CD4-positive, CD25-positive, alpha-beta regulatory T cell (primary cell): ENCODE measurements around the gene GPT2. TPM values are rescaled to one million over a fixed set of nuclear protein-coding genes. Genes with fewer than 3 reads are reported as not detected.
A peak's percentile ranks its signal among the peaks of the same experiment; 100 is the strongest.
"Not testable (repeated sequence)": the region's sequence is repeated elsewhere in the genome, so short reads cannot be mapped to it uniquely, and the experiment has no call there.

Experiments used
- ATAC-seq, 2 donors: fragments of 150-1000 bp; cut with Tn5 transposase; one replicate each; pipeline ENCODE4 v1.10.0; 2021; ENCODE audit warnings: low read depth in 2 of 2, moderate number of reproducible peaks in 2 of 2, moderate library complexity in 1 of 2
- DNase-seq, 3 donors: peaks; one replicate each; pipeline versions ENCODE4 v3.0.0 to v3.0.0-alpha.2; 2012 to 2022; ENCODE audit warnings: mixed read lengths in 1 of 3
- H3K27ac ChIP-seq: one replicate; pipeline ENCODE4 v1.7.0; 2013; ENCODE audit warnings: mild to moderate bottlenecking, low read length; ENCODE audit not compliant: insufficient read depth, poor library complexity, severe bottlenecking
- H3K27me3 ChIP-seq: one replicate; pipeline ENCODE4 v1.7.0; 2013; ENCODE audit warnings: low read length; ENCODE audit not compliant: control insufficient read depth, insufficient read depth
- H3K36me3 ChIP-seq: one replicate; pipeline ENCODE4 v1.7.0; 2013; ENCODE audit warnings: mild to moderate bottlenecking, low read length, moderate library complexity; ENCODE audit not compliant: control insufficient read depth, insufficient read depth
- H3K4me1 ChIP-seq: 2 replicates; pipeline ENCODE4 v1.7.0; 2013; ENCODE audit warnings: mild to moderate bottlenecking, low read length; ENCODE audit not compliant: insufficient read depth, control insufficient read depth, poor library complexity, severe bottlenecking
- H3K4me3 ChIP-seq: one replicate; pipeline ENCODE4 v1.7.0; 2013; ENCODE audit warnings: low read depth, mild to moderate bottlenecking, low read length, moderate library complexity
- H3K9me3 ChIP-seq, 2 experiments: 1 replicate in 1 of 2; 2 replicates in 1 of 2; pipeline ENCODE4 v1.7.0; 2013; ENCODE audit warnings: low read length in 2 of 2, mild to moderate bottlenecking in 1 of 2, moderate library complexity in 1 of 2; ENCODE audit not compliant: control insufficient read depth in 2 of 2
- H3K27ac Mint-ChIP-seq, 3 donors: one replicate each; pipeline ENCODE4 v1.8.0; 2020 to 2022; ENCODE audit warnings: mild to moderate bottlenecking in 3 of 3, mixed read lengths in 3 of 3, moderate library complexity in 2 of 3
- H3K27me3 Mint-ChIP-seq: one replicate; pipeline ENCODE4 v1.8.0; 2022; ENCODE audit warnings: mild to moderate bottlenecking, mixed read lengths
- H3K36me3 Mint-ChIP-seq: one replicate; pipeline ENCODE4 v1.8.0; 2020; ENCODE audit warnings: mixed read lengths
- H3K4me1 Mint-ChIP-seq, 4 donors: one replicate each; pipeline ENCODE4 v1.8.0; 2020 to 2022; ENCODE audit warnings: mixed read lengths in 4 of 4, mild to moderate bottlenecking in 1 of 4
- H3K4me3 Mint-ChIP-seq, 4 donors: one replicate each; pipeline ENCODE4 v1.8.0; 2020 to 2022; ENCODE audit warnings: mild to moderate bottlenecking in 4 of 4, mixed read lengths in 4 of 4, moderate library complexity in 3 of 4
- H3K9me3 Mint-ChIP-seq, 7 donors: one replicate each; pipeline ENCODE4 v1.8.0; 2020 to 2022; ENCODE audit warnings: mixed read lengths in 7 of 7, mild to moderate bottlenecking in 3 of 7, moderate library complexity in 2 of 7
- polyA plus RNA-seq, 4 donors: library from polyadenylated mRNA; unstranded; fragments of 300-500 nt; fragmentation: Illumina TruSeq; gene quantifications; one replicate each; pipeline ENCODE4 v1.2.3, GENCODE V29; 2021
- total RNA-seq: library from RNA; stranded (reverse); gene quantifications from one replicate; pipeline ENCODE4 v1.2.3, GENCODE V29; 2022

GPT2 gene
- total and polyA plus RNA-seq, 5 donors from 2014 or later, result 0.33 to 0.81 (median 0.39) TPM

DNA sequence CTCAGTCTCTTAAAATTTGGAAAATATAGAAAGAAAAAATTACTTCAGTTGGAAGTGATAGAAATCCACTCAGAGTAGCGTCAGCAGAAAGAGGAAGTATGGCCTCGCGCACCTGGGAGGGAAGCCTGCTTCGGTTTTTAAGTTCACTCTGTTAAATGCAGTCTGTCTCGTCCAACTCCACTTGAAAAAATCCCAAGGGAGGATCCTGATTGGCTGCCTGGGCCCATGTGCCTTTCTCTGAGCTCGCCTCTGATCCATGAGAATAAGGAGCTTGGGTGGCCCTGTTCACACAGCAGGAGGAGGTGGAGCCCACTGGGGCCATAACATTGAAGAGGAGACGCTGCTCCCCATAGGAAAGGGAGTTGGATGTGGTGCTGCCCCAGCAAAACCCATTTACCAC is 48.6 kb downstream of the GPT2 start:
- no peak overlapping the region for H3K4me3 Mint-ChIP-seq
- H3K36me3 Mint-ChIP-seq, result no peaks in the 10 kb centered on the region
- H3K4me1 Mint-ChIP-seq, result peaks cover 0 to 4% (median 2%) of the 10 kb centered on the region in 4 donors
- no peaks in the 10 kb centered on the region for H3K9me3 Mint-ChIP-seq
- H3K27ac Mint-ChIP-seq, result peak overlapping the region in 1 of 3 donors; percentile 47
- Histone ChIP-seq H3K9me3 (no peaks in the 10 kb centered on the region), H3K27ac (no peak overlapping the region), H3K36me3 (no peaks in the 10 kb centered on the region), H3K4me3 (no peak overlapping the region), H3K4me1 (peaks cover 3% of the 10 kb centered on the region), H3K27me3 (no peaks in the 10 kb centered on the region)
- peaks cover 4% of the 10 kb centered on the region for H3K27me3 Mint-ChIP-seq
- DNase-seq (no peak), ATAC-seq (no peak)

DNA sequence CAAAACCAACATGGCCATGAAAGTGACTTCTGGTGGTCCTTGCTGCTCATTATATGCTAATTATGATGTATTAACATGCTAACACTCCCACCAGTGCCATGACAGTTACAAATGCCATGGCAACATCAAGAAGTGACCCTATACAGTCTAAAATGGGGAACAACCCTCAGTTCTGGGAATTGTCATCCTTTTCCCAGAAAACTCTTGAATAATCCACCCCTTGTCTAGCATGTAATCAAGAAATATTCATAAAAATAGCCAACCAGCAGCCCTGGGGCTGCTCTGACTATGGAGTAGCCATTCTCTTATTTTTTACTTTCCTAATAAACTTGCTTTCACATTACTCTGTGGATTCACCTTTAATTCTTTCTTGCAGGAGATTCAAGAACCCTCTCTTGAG is 53.4 kb downstream of the GPT2 start:
- no peak overlapping the region for H3K4me3 ChIP-seq
- Mint-ChIP-seq H3K27me3 (no peaks in the 10 kb centered on the region), H3K36me3 (no peaks in the 10 kb centered on the region), H3K4me1 (peaks cover 0 to 4% (median 1%) of the 10 kb centered on the region in 4 donors), H3K27ac (no peak overlapping the region), H3K9me3 (no peaks in the 10 kb centered on the region), H3K4me3 (no peak overlapping the region)
- H3K27ac ChIP-seq, result no peak overlapping the region
- no peaks in the 10 kb centered on the region for H3K36me3 ChIP-seq
- ATAC-seq (no peak), DNase-seq (no peak)
- no peaks in the 10 kb centered on the region for H3K27me3 ChIP-seq
- H3K9me3 ChIP-seq, result no peaks in the 10 kb centered on the region
- H3K4me1 ChIP-seq, result no peaks in the 10 kb centered on the region

DNA sequence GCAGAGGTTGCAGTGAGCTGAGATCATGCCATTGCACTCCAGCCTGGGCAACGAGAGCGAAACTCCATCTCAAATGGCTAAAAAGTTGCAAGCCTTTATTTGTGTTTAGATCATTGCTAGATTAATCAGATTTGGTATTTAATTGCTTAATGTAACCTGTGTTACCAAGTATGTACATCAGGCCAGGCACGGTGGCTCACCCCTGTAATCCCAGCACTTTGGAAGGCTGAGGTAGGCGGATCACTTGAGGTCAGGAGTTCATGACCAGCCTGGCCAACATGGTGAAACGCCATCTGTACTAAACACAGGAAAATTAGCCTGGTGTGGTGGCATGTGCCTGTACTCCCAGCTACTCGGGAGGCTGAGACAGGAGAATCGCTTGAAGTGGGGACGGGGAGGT is 60.6 kb downstream of the GPT2 start:
- DNase-seq, ATAC-seq, H3K9me3 ChIP-seq, H3K27ac Mint-ChIP-seq, H3K9me3 Mint-ChIP-seq, H3K4me3 ChIP-seq, H3K36me3 ChIP-seq, H3K4me1 ChIP-seq, H3K27me3 Mint-ChIP-seq, H3K36me3 Mint-ChIP-seq, H3K27me3 ChIP-seq, H3K4me3 Mint-ChIP-seq, H3K27ac ChIP-seq: not testable (repeated sequence)
- H3K4me1 Mint-ChIP-seq, result peaks cover 4 to 31% (median 15%) of the 10 kb centered on the region in 4 donors

DNA sequence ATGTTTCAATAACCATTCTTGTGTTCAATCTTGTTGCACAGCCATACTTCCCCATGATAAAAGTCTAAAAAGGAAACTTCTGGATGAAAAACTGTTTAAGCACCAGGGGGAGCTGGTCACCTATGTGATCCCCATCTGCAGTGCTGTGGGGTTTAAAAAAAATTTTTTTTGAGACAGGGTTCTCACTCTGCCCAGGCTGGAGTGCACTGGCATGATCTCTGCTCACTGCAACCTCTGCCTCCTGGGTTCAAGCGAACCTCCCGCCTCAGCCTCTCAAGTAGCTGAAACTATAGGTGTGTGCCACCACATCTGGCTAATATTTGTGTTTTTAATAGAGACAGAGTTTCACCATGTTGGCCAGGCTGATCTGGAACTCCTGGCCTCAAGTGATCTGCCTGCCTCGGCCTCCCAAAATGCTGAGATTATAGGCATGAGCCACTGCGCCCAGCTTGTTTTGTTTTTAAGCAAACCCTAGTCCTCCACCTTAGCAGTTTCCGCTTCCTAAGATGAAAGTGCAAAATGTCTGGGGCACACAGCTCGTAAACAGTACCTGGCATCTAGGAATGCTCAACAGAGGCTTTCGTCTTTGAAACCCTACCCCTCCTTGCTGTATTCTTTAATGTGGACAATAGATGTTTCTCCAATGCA is 63.9 kb downstream of the GPT2 start:
- Mint-ChIP-seq H3K36me3 (no peaks in the 10 kb centered on the region), H3K9me3 (no peaks in the 10 kb centered on the region), H3K4me1 (peaks cover 4 to 22% (median 12%) of the 10 kb centered on the region in 4 donors), H3K27ac (peak overlapping the region in 1 of 3 donors; percentile 5), H3K27me3 (no peaks in the 10 kb centered on the region), H3K4me3 (no peak overlapping the region)
- no peak overlapping the region for H3K27ac ChIP-seq
- H3K36me3 ChIP-seq, result no peaks in the 10 kb centered on the region
- no peak overlapping the region for H3K4me3 ChIP-seq
- ATAC-seq (peak; percentile 51 to 72), DNase-seq (peak in 2 of 3 donors; percentile 50 to 74)
- no peaks in the 10 kb centered on the region for H3K27me3 ChIP-seq
- H3K4me1 ChIP-seq, result peaks cover 4% of the 10 kb centered on the region
- H3K9me3 ChIP-seq, result no peaks in the 10 kb centered on the region

DNA sequence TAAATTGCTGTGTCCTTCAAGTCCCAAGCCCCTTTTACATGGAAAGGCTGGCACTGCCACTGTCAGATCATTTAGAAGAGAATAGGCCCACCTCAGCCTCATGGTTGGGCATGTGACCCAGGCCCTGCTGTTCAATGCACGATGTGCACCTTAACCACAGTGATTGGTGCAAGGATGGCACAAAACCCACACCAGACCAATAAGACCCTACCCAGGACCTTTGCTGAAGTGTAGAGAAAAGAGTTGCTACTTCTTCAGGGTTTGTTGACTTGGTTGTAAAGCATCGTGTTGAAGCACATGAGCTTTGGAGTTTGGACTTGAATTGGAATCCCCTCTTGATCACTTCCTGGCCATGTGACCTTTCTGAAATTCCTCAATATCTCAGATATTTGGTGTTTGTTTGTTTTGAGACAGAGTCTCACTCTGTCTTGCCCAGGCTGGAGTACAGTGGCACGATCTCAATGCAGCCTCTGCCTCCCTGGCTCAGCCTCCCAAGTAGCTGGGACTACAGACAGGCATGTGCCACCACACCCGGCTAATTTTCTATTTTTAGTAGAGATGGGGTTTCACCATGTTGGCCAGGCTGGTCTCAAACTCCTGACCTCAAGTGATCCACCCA is 64.5 kb downstream of the GPT2 start:
- DNase-seq, result no peak
- no peaks in the 10 kb centered on the region for H3K36me3 ChIP-seq
- H3K9me3 Mint-ChIP-seq, result no peaks in the 10 kb centered on the region
- no peaks in the 10 kb centered on the region for H3K9me3 ChIP-seq
- H3K27me3 Mint-ChIP-seq, result no peaks in the 10 kb centered on the region
- H3K27ac ChIP-seq, result no peak overlapping the region
- H3K4me1 ChIP-seq, result no peaks in the 10 kb centered on the region
- ATAC-seq, result no peak
- no peak overlapping the region for H3K4me3 ChIP-seq
- no peak overlapping the region for H3K4me3 Mint-ChIP-seq
- H3K27ac Mint-ChIP-seq, result no peak overlapping the region
- no peaks in the 10 kb centered on the region for H3K27me3 ChIP-seq
- peaks cover 2 to 16% (median 9%) of the 10 kb centered on the region in 4 donors for H3K4me1 Mint-ChIP-seq
- H3K36me3 Mint-ChIP-seq, result no peaks in the 10 kb centered on the region

DNA sequence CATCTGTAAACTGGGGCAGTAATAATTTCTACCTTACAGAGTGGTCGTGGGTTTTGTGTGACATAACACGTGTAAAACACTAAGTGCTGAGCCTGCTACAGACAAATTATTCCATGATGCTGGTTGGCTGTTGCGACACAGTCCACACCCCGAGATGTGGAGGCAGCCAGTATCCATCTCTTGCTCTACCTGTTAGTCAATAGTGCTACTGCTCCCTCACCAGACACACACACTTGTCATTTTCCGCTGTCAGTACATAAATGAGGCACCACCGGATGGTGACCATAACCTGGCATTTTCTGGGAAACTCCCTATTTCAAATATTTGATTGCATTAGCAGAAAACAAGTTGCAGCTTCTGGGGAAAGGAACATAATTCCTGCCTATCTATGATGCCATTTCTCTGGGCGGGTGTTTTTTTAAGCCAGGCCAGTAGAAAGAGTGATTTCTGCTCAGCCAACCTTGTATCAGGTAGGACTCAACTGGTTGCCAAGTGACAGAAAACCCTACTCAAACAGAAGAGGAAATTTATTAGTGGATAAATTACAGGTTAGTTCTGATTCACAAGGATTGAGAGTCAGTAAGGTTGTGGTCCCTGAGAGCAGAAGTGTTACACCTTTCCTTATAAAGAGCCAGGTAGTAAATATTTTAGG is 65.2 kb downstream of the GPT2 start:
- ATAC-seq (no peak), DNase-seq (peak in 1 of 3 donors; percentile 34)
- Histone ChIP-seq H3K9me3 (no peaks in the 10 kb centered on the region), H3K36me3 (peaks cover 2% of the 10 kb centered on the region), H3K4me3 (no peak overlapping the region), H3K27me3 (no peaks in the 10 kb centered on the region), H3K4me1 (no peaks in the 10 kb centered on the region), H3K27ac (no peak overlapping the region)
- Mint-ChIP-seq H3K36me3 (no peaks in the 10 kb centered on the region), H3K27me3 (no peaks in the 10 kb centered on the region), H3K4me3 (no peak overlapping the region), H3K27ac (peak overlapping the region in 1 of 3 donors; percentile 32), H3K9me3 (no peaks in the 10 kb centered on the region), H3K4me1 (peaks cover 0 to 16% (median 9%) of the 10 kb centered on the region in 4 donors)

DNA sequence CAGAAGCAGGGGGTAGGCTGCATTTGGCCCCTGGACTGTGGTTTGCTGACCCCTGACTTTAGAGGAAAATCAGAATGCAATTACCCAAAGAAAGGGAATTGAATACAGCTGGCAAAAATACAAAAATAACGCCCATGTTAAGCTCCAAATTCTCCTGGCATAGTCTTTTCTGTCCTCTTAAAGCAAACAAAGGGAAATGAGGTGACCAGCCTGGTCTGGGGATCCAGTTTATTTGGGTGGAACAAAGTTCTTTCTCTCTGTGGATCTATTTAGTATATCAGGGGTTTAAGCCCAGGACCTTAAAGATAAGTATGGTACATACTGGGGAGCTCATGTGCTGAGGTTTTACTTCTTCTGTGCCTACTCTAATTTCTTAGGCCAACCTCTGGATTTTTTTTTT is 65.8 kb downstream of the GPT2 start:
- peaks cover 0 to 16% (median 9%) of the 10 kb centered on the region in 4 donors for H3K4me1 Mint-ChIP-seq
- Histone ChIP-seq H3K27me3 (no peaks in the 10 kb centered on the region), H3K9me3 (no peaks in the 10 kb centered on the region), H3K4me1 (no peaks in the 10 kb centered on the region), H3K4me3 (no peak overlapping the region), H3K27ac (no peak overlapping the region), H3K36me3 (peaks cover 8% of the 10 kb centered on the region)
- H3K9me3 Mint-ChIP-seq, result no peaks in the 10 kb centered on the region
- no peaks in the 10 kb centered on the region for H3K27me3 Mint-ChIP-seq
- DNase-seq (no peak), ATAC-seq (no peak)
- H3K4me3 Mint-ChIP-seq, result no peak overlapping the region
- H3K27ac Mint-ChIP-seq, result no peak overlapping the region
- H3K36me3 Mint-ChIP-seq, result peaks cover 4% of the 10 kb centered on the region
